HG02885 (cell line): ENCODE measurements around the gene KCNK18.

ENCODE experiments used
- ATAC-seq: cut with Tn5 transposase; IDR thresholded peaks from one replicate; pipeline ENCODE4 v1.9.1; 2021; ENCODE audit warnings: mild to moderate bottlenecking; ENCODE audit not compliant: unreplicated experiment, poor library complexity

The KCNK18 gene

DNA sequence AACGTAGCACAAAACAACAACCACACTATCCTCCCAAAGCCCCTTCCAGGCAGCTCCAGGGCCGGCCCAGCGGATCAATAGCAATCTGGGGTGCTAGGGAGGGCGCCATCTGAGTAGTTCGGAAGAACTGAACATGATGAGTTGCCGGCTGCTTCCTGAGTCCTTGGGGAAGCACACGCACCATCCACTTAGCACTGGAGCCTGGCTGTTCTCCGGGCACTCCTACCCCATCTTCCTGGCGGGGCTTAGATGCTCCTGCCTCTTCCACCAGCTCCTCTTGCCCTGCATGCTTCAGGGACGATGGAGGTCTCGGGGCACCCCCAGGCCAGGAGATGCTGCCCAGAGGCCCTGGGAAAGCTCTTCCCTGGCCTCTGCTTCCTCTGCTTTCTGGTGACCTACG is at the start of gene KCNK18:
TSS of gene KCNK18 (plus strand) at position 301 of the 400 bp plus-strand sequence. CDS start at position 301, 0 bp downstream.
- ATAC-seq = no peak

DNA sequence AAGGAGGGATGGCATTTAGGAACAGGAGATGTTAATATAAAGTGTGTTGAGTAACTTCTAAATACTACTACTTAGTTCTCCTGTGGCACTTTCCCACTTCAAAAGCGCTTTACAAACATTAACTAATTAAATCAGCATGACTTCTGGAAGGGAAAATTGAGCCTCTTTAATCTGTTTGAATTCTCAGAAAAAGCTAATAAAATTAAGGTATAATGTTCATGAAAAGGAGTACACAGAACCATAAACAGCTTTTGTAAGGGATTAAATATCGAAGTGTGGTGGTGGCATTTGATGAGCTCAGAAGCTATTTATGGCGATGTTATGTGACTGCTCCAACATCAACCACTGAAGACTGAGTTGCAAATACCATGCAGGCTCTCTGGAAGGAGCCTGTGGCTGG is 49.0 kb upstream of the KCNK18 start:
- no peak for ATAC-seq

DNA sequence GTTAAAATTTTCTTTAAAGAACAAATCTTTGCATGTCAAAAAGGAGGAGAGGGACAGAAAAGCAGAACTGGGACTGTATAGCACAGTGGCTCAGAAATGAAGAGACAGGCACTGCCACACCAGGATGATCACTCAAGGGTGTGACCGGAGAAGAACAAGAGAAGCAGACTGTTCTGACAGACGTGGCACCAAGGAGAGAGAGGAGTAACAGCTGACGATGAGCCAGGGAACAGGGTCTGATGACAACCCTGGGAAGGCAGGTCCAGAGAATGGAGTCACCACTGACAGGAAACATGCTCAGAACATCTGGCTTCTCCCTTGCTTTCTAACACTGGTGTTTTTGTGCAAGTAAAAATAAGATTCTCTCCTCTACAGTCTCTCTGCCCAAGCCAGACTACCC is 44.6 kb upstream of the KCNK18 start:
- no peak for ATAC-seq

DNA sequence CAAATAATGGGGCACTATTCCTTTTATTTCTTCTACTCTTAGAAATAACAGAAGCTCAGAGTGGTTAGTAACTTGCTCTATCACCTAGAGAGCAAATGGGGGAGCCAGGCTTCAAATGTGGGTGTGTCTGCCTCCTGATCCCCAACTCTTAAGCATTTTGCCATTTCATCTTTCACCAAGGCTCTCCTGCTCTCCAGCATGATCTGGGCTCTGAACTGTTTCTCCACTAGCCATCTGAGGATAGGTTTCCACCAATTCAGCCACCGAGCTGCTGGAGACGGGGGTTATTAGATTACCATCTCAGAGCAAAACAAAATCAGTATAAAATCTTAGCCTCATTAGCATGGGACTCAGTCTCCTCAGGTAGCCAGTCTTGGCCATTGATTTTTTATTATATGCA is 39.0 kb upstream of the KCNK18 start:
- ATAC-seq = no peak

DNA sequence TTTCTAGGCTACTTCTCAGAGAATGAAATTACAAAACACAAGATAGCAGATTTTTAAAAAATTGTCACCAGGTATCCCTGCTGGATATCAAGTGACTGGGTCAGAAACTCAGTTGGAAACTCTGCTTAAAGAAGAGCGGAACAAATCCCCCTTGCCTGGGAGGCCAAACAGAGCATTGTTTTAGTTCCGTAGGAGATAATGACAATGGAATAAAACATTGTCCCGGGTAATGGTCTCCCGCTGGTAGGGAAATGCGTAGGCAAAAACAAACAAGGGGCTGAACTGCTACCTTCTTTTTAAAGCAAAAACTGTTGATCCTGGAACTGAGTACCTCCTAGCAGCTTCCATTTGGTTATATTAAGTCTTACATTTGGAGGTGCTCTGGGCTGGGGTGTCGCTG is 37.9 kb upstream of the KCNK18 start:
- ATAC-seq = no peak

DNA sequence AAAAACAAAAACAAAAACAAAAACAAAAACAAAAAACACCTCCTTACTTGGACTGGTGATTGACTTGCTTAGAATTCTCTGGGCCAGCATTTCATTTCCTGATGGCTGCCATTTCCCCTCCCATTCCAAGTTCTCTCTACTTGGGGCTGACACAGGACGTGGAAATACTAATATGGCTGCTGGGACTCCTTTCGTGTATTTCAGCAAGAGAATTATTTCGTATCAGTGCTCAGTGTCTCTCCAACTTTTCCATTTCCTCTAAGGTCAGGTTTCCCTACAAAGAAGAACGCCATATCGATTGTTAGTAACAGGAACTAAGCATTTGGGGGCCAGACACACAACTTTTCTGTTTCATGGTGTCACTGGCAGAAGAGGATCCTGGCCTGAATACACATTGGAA is 36.7 kb upstream of the KCNK18 start:
- ATAC-seq = no peak

DNA sequence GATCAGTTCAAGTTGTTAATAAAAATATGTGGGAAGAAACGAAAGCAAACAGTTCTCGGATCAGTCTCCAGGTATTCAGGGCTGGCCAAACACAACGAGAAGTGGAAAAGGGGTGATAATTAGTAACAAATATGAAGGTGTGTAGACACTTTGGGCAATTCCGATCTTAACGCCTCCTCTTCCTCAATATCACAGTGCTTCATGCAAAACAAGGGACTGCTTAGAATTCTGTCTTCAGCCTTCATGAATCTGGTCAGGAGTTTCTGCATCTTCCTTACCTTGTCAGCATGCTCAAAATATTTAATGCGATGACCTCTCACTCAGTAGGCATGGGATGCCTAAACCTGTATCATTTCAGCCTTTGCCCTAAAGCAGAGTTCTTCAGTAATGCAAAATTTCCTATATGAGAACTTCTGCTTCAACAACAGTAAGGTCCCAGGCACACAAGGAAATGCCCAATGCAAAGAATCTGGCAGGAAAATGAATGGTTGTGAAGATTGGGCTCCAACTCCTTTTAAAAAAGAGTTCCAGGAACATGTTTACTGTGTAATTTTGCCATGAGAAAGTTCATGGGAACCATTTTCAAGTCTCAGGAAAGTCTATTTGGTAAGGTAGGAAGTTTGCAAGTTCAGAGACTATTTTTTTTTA is 35.8 kb upstream of the KCNK18 start:
- ATAC-seq = no peak

DNA sequence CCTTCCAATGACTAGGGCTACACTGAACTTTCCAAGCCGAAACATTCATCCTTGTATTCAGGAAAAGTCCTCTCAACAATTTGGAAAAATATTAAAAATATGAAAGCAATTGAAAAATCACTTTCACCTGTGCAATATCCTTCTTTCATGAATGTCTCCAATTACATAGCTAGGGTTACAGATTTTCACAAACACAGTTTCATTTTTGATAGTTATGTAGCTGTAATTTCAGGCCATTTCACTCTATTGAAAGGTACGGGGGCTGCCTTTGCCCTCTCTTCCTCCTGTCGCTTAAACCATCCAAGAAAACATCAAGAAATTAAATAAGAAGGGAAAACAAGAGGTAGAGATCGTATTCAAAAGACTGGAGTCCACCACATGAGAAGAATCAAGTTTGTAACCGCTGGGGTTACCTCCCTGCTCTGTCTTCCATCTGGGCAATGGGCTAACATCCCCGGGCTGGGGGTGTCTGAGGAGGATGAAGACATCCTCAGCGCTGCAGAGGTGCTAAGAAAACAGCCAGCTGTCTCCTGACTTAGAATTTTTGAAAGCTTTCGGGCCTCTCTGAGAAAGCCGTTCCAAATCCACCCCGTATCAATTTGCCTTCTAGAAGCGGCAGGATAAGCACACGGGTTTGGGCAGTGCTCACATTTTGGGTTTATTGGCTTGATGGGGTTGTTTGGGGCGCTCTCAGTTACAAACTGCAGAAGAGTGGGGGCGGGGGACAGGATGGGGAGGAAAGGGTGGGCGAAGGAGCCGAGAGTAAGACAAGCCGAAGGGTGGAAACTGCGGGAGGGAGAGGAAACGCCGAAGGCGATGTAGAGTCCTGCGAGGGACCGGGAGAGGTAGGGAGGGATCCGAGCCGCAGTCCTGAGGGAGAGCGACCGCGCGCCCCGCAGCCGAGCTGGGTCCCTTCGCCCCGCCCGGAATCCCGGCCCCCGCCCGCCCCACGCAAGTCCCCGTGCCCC is 34.9 kb upstream of the KCNK18 start:
- ATAC-seq = no peak

DNA sequence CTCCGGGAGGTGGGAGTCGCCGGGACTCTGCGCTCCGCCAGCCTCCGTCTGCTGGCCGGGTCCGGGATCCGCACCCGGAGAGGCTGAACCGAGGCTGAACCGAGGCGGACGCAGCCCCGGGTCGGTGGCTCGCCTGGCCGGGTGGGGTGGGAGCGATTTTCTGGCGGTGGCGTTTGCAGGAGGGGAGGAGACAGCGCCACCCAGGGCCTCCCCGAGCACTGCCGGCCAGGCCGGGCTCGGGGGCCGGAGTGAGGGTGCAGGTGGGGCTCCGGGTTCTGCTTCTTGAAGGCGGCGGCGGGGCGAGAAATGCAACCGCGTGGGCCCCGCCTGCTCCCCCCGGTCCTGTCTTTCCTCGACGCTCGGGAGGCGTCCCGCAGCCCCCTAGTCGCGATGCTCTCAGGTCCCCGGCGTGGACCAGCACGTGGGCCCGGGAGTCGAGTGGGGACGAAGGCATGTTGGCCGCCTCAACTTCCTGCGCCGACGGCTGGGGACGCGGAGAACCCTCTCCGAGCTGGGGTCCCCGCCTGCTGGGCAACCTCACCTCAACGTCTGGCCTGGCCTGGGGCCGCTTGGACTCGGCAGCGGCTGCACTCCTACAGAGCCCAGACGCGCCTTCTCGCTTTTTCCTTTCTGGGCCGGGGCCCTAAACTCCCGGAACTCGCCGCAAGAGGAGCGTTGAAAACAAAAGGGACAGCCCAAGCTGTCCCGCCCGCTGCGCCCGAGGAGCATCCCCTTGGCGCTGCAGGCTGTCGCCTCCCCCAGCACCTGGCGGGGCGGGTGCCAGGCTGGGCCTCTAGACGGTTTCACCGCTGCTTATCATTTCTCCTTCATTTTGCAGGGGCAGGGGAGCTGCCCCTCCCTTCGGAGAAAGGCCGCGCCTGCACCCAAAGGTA is 34.0 kb upstream of the KCNK18 start:
- no peak for ATAC-seq

DNA sequence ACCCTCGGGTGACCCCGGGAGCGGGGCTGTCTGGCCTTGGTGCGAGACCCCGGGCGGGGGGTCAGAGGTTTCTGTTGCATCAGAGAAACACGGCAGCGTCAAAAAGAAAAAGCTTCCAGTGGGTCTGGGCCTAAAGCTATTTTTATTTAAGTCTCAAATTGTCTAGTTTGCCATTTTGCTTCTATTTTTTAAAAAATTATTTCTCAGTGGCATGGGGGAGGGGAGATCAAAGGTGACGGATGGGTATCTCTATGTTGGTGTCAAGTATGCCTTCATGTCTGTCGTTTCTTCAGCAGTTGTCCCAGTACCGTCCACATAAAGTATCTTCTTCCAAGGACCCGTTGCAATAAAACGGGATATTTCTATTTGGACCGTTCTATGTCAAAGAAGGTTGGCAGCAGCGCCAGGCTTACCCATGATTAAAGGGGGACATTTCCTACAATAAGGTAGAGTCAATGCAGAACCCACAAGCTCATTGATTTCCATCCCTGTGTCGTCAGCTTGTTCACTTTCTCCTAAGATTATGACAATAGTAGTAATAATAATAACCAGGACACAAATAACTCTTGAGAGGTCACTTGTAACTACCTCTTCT is 33.2 kb upstream of the KCNK18 start:
- no peak for ATAC-seq

DNA sequence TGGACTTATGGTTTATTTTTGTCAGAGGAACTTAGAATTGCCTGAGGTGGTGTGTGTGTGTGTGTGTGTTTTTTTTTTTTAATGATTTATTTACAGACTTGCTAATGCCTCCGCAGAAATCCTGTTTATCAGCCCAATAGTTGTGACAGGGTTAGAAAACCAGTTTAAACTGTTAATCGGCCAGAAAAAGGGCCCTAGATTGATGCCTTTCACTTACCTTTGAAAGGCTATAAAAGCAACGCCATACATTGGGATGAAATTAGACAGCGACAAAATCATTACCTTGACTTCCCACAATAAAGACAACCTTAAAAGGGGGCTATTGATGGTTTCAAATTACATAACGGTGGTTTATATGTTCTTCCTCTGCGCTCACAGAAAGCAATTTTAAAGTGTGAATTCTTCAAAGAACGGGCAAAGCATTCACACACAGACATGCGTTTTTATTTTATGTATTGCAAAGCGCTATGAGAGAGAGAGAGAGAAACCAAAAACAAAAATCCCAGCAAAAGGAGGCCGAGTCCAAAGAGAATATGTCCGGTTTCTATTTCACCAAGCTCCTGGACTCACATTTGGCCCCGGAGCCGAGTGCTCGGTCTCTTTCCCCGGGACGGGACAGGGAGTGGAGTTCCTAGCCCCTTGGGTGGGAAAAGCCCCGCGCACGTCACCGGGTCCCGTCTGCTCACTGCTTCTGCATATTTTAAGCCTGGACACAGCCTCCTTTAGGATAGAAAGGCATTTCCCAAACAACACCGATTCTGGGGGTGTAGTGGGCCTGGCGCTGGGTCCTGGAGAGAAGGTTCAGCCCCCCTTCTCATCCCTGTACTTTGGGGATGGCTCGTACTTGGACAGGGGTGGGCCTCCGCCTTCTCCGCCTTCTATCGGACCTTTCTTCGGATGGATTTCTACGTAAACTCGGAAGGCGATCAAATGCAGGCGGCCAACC is 32.4 kb upstream of the KCNK18 start:
- ATAC-seq = no peak

DNA sequence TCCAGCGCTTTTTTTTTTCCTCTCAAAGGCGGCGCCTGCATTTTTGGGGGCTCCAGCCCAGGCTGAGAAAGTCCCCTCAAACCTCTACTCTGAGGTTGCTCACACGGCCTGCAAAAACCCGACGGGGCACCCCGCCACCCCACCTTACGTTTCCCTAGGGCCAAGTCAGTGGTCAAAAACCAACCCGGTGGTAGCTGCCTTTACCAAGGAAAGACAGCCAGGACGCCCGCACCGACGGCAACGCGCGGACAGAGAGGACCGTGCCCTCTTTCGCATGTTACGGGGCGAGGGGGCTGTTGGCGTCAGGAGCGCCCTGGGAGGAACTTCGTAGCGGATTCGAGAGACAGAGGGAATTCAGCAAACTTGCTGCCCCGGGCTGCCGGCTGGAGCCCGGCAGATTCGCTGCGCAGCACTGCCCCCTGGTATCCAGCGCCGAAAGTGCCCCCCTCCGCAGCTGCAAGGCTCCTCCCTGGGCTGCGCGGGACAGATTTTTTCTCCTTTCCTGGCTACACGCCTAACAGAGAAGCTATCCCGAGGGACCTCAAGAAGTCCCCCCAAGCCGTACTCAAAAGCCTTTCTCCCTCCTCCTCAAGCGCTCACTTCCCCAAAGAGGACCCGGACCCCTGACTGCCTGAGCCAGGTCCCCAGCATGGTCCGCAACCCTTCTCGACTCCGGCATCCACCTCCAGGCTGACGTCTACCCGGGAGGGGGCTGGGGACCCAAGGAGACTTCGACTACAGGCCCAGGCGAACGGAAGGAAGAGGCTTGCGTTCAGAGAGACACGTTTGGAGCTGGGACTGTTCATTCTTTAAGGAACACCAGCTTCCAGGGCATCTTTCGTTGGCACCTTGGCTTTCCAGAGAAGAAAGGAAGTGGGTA is 31.5 kb upstream of the KCNK18 start:
- ATAC-seq = no peak

DNA sequence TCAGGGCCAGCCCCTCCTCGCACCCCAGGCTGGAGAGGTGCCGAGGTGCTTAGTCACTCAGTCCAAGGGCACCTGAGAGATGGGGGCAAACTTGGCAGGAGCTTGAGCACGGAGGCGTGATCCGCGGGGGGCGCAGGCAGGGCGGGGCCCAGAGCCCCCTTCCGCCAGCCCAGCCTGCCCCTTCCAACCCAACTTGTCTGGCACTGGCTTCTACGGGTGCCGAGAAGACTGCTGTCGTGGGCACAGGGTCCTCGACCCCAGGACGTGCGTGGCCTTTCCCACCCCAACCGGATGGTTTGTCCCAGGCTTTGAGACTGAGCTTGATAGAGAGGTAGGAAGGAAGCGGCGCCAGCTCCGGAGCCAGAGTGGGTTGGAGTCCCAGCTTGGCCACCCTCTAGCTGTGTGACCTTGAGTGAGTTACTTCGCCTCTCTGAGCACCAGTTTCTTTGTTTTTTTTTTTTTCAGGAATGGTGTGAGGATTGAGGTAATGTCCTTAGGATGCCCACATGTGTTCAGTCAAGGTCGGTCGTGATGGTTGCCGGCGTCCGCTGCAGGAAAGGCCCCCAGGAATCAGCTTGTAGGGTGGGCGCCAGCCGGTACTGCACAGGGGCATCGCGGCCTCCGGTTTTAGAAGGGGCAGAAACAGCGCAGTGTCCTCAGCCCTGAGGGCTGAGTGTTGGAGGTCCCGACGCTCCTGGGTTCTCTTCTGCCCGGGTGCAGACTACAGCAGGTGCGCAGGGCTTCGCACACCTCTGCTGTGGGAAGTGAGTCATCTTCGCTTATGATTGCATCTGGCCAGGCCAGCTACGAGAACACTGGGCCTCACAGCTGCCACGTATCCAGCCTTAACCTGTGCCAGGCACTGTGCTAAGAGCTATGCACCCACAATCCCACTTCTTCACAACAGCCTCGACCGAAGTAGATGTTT is 30.6 kb upstream of the KCNK18 start:
- ATAC-seq = no peak

DNA sequence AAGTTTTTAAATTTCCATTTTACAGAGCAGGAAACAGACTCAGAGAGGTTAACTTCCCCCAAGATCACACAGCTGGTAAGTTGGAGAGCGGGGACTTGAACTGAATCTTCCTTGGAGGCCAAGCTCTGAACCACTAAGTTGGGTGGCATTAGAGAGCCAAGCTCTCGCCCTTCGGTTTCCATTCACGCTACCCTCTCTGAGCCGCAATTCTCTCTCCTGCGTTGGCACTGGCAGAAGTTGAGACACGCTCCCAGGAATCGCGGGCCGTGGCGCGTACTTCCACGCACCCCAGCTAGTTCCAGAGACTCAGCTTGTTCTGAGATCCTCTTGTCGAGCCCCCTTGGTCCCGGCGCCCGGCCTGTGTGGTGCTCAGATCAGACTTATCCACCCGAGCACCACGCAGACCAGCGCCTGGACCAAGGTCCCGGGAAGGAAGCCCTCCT is 29.9 kb upstream of the KCNK18 start:
- ATAC-seq = no peak

DNA sequence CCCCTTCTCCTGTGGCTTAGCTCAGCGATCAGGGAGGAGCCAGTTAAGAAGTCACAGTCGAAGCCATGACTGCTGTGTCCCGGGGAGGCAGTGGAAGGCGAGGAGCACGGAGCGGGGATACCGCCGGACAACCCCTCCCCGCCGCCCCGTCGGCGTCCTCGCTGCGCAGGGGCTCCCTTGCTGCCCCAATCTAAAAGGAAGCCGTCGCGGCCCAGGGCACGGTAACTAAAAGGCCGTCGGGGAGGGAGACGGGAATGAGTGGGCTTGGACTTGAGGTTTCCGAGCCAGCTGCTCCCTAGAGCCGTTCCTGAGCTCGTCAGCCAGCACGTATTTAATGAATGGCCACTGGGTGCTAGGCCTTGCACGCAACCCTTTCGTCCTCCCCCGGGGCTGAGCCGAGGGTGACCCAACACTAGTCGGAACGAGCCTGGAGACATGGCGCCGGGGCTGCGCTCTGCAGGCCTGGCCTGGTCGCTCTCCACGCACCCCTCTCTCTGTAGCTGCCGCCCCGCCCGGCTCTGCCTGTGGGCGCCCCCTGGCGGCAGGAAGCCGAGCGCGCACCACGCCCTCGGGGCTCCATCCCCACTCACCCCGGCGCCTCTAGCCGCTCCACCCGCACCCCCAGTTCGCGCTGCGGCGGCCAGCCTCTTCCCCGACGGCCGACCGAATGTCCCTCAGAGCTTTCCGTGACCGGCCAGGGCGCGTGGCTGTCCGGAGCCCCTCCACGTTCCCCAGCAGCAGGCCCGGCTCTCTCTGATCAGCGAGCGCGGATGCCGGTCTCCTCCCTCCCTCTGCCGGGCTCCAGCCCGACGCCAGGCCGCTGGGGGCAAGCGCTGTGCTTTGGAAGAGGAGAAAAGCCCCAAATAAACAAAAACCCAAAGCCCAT is 29.3 kb upstream of the KCNK18 start:
- ATAC-seq = peak; percentile 94

DNA sequence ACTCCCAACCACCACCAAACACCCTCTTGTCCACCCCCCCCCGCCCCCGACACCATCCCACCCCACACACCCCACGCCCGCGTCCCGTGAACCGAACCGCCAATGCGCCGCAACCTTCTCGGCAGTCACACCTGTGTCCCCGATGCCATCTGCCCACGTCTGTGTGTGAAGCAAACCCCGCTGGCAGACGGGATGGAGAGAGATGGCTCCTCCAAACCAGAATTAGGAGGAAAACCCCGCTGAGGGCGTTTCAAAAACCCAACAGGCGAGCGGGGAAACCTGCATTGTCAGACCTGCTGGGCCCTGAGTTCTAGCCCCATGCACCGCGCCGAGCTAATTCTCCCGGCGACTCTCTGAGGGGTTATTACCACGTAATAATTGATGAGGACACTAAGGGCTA is 28.6 kb upstream of the KCNK18 start:
- ATAC-seq = no peak
